Neural cell (in vitro differentiated cells): ENCODE measurements around the gene SKIL. TPM values are rescaled to one million over a fixed set of nuclear protein-coding genes. Genes with fewer than 3 reads are reported as not detected.

Experiments used
- H2AFZ ChIP-seq: fragments of 200-600, 300-800 bp; sonication (generic), shearing (Covaris generic); 2 replicates; pipeline ENCODE4 v1.6.0; 2014; ENCODE audit warnings: low read depth, mild to moderate bottlenecking, antibody characterized with exemption, low read length, moderate library complexity
- H3F3A ChIP-seq: fragments of 200-600 bp; shearing (Covaris generic); 2 replicates; pipeline ENCODE4 v1.6.1; 2016; ENCODE audit warnings: mild to moderate bottlenecking, moderate library complexity, mixed read lengths, antibody characterized with exemption, low read length; ENCODE audit not compliant: insufficient read depth, poor library complexity, severe bottlenecking
- H3K27ac ChIP-seq: fragments of 200-600, 300-800 bp; sonication (generic), shearing (Covaris generic); 2 replicates; pipeline ENCODE4 v1.5.1; 2014; ENCODE audit warnings: mild to moderate bottlenecking, low read length, moderate library complexity
- H3K27me3 ChIP-seq: fragments of 300-800, 200-600 bp; sonication (generic), shearing (Covaris generic); 2 replicates; pipeline ENCODE4 v1.6.0; 2014; ENCODE audit warnings: mild to moderate bottlenecking, low read depth, low read length, moderate library complexity; ENCODE audit not compliant: insufficient read depth
- H3K36me3 ChIP-seq: fragments of 300-800, 200-600 bp; sonication (generic), shearing (Covaris generic); 2 replicates; pipeline ENCODE4 v1.5.1; 2014; ENCODE audit warnings: mild to moderate bottlenecking, antibody characterized with exemption, low read length, moderate library complexity; ENCODE audit not compliant: insufficient read depth
- H3K4me2 ChIP-seq: fragments of 300-800, 200-600 bp; sonication (generic), shearing (Covaris generic); 2 replicates; pipeline ENCODE4 v1.6.0; 2014; ENCODE audit warnings: mild to moderate bottlenecking, low read length
- H3K4me3 ChIP-seq: fragments of 300-800, 200-600 bp; sonication (generic), shearing (Covaris generic); 2 replicates; pipeline ENCODE4 v1.5.1; 2014; ENCODE audit warnings: mild to moderate bottlenecking, low read length, moderate library complexity
- H3K79me2 ChIP-seq: fragments of 200-600 bp; shearing (Covaris generic); replicated peaks from 2 replicates; pipeline ENCODE4 v1.6.0; 2014; ENCODE audit warnings: mild to moderate bottlenecking, low read length, moderate library complexity; ENCODE audit not compliant: insufficient read depth
- H3K9ac ChIP-seq: fragments of 300-800, 200-600 bp; sonication (generic), shearing (Covaris generic); 2 replicates; pipeline ENCODE4 v1.6.1; 2016; ENCODE audit warnings: mild to moderate bottlenecking, low read length, mixed read lengths
- H3K9me2 ChIP-seq: fragments of 200-600 bp; shearing (Covaris generic); 2 replicates; pipeline ENCODE4 v1.6.1; 2016; ENCODE audit warnings: mild to moderate bottlenecking, low read length, mixed read lengths; ENCODE audit not compliant: insufficient read depth
- H3K9me3 ChIP-seq: fragments of 200-600, 300-800 bp; sonication (generic), shearing (Covaris generic); 2 replicates; pipeline ENCODE4 v1.6.1; 2016; ENCODE audit warnings: mild to moderate bottlenecking, mixed run types, low read length, moderate library complexity, mixed read lengths
- H4K20me1 ChIP-seq: fragments of 200-600 bp; shearing (Covaris generic); 2 replicates; pipeline ENCODE4 v1.6.1; 2016; ENCODE audit warnings: mild to moderate bottlenecking, mixed run types; ENCODE audit not compliant: insufficient read depth
- EP300 ChIP-seq: fragments of 450-650 bp; conservative IDR thresholded peaks from 2 replicates; pipeline ENCODE4 v1.6.1; 2014; ENCODE audit warnings: antibody characterized with exemption, mild to moderate bottlenecking, moderate library complexity; ENCODE audit not compliant: poor library complexity, severe bottlenecking
- EZH2 ChIP-seq: fragments of 200-600, 300-800 bp; shearing (Covaris generic), sonication (generic); IDR thresholded peaks from 2 replicates; pipeline ENCODE4 v1.6.1; 2014; ENCODE audit warnings: antibody characterized with exemption, low read length, borderline replicate concordance, mild to moderate bottlenecking; ENCODE audit not compliant: insufficient read depth, poor library complexity, severe bottlenecking
- MXI1 ChIP-seq: fragments of 450-650 bp; conservative IDR thresholded peaks from 2 replicates; pipeline ENCODE4 v1.6.1; 2014; ENCODE audit warnings: antibody characterized with exemption, mild to moderate bottlenecking; ENCODE audit not compliant: poor library complexity, severe bottlenecking
- POLR2AphosphoS5 ChIP-seq: IDR thresholded peaks from 2 replicates; pipeline ENCODE4 v1.6.1; 2012
- RAD21 ChIP-seq: fragments of 450-650 bp; conservative IDR thresholded peaks from 2 replicates; pipeline ENCODE4 v1.6.1; 2014; ENCODE audit warnings: antibody characterized with exemption, mild to moderate bottlenecking, moderate library complexity
- SMC3 ChIP-seq: fragments of 450-650 bp; conservative IDR thresholded peaks from 2 replicates; pipeline ENCODE4 v1.6.1; 2014; ENCODE audit warnings: antibody characterized with exemption, mild to moderate bottlenecking, moderate library complexity; ENCODE audit not compliant: poor library complexity
- TAF1 ChIP-seq: IDR thresholded peaks from 2 replicates; pipeline ENCODE4 v1.6.1; 2012; ENCODE audit warnings: low read depth
- polyA plus RNA-seq: library from polyadenylated mRNA; depleted of rRNA; stranded (reverse); fragments of >200 nt; gene quantifications from 2 replicates; pipeline ENCODE4 v1.2.3, GENCODE V29; 2014
- TF ChIP-seq, protein P1 (sequence below): IDR thresholded peaks from 2 replicates; pipeline ENCODE4 v1.6.1; 2012; ENCODE audit warnings: borderline replicate concordance
- TF ChIP-seq, protein P2 (sequence below): fragments of 450-650 bp; IDR thresholded peaks from 2 replicates; pipeline ENCODE4 v1.5.1; 2014; ENCODE audit warnings: antibody characterized with exemption, mild to moderate bottlenecking, moderate library complexity; ENCODE audit not compliant: poor library complexity, severe bottlenecking

Gene SKIL
- polyA plus RNA-seq, 1 donor from 2014 or later = 36.9 TPM

DNA sequence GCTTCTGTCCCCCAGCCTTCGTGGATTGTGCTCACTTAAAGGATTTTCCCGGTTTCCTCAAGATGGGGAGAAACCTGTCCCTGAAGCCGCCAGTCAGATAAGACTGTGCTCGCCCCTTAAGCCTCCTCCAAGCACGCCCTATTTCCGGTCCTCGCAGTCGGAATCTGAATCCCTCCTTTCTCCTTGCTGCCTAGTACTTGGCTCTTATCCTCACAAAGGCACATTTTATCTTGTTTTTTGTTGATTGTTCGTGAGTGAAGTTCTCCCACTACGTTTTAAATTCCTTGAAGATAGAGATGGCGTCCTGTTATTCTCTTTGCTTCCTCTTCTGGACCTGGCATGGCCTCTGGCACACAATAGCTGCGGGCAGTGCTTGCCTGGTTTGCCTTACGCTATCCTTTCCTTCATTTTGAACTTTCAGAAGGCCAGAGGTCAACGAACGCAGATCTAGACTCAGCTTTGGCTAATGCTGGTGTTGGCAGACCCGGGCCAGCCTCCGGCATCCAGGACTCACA lies 62.8 kb downstream of the SKIL start:
- Histone ChIP-seq H3K79me2 (no peaks in the 10 kb centered on the region), H3K9me3 (no peaks in the 10 kb centered on the region), H2AFZ (no peak overlapping the region), H3K4me3 (no peak overlapping the region), H3K27me3 (peaks cover 42% of the 10 kb centered on the region), H4K20me1 (no peaks in the 10 kb centered on the region), H3K9me2 (no peaks in the 10 kb centered on the region), H3F3A (no peaks in the 10 kb centered on the region), H3K4me2 (no peak overlapping the region), H3K36me3 (no peaks in the 10 kb centered on the region), H3K9ac (no peak overlapping the region), H3K27ac (no peak overlapping the region)
- TF ChIP-seq TAF1 (no peak), RAD21 (no peak), EP300 (no peak), SMC3 (no peak)

DNA sequence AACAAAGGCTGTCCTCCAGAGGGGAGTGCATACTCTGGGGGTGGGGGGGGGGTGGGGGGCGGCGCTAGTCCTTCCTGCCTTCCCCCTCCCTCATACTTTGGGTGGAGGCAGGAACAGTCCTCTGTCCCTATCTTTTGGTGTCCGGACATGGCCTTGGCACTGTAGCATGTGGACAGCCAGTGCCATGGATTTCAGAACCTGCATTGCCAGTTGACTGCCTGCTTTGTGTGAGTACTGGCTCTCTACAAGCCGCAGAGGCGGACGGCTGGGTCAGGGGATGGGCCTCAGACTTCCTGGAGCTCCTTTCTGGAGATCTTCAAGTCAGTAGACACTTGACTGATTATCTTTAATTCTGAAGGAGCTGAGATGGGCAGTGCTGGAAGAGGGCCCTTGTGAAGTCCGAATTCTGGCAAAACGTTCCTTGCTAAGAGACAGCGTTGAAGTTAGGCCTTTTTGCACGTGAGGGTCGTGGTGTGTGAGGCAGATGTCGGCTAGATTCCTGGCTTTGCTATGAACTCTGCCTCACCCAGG lies 63.7 kb downstream of the SKIL start:
- H4K20me1 ChIP-seq = no peaks in the 10 kb centered on the region
- no peak overlapping the region for H3K27ac ChIP-seq
- TF ChIP-seq TAF1 (no peak), POLR2AphosphoS5 (no peak), EP300 (no peak)
- TF ChIP-seq, protein P1, sequence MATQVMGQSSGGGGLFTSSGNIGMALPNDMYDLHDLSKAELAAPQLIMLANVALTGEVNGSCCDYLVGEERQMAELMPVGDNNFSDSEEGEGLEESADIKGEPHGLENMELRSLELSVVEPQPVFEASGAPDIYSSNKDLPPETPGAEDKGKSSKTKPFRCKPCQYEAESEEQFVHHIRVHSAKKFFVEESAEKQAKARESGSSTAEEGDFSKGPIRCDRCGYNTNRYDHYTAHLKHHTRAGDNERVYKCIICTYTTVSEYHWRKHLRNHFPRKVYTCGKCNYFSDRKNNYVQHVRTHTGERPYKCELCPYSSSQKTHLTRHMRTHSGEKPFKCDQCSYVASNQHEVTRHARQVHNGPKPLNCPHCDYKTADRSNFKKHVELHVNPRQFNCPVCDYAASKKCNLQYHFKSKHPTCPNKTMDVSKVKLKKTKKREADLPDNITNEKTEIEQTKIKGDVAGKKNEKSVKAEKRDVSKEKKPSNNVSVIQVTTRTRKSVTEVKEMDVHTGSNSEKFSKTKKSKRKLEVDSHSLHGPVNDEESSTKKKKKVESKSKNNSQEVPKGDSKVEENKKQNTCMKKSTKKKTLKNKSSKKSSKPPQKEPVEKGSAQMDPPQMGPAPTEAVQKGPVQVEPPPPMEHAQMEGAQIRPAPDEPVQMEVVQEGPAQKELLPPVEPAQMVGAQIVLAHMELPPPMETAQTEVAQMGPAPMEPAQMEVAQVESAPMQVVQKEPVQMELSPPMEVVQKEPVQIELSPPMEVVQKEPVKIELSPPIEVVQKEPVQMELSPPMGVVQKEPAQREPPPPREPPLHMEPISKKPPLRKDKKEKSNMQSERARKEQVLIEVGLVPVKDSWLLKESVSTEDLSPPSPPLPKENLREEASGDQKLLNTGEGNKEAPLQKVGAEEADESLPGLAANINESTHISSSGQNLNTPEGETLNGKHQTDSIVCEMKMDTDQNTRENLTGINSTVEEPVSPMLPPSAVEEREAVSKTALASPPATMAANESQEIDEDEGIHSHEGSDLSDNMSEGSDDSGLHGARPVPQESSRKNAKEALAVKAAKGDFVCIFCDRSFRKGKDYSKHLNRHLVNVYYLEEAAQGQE = no peak
- H3K9ac ChIP-seq = no peak overlapping the region
- peaks cover 42% of the 10 kb centered on the region for H3K27me3 ChIP-seq
- no peaks in the 10 kb centered on the region for H3K79me2 ChIP-seq
- H3F3A ChIP-seq = no peaks in the 10 kb centered on the region
- H3K36me3 ChIP-seq = no peaks in the 10 kb centered on the region
- no peaks in the 10 kb centered on the region for H3K9me3 ChIP-seq
- no peak overlapping the region for H3K4me3 ChIP-seq
- no peak overlapping the region for H3K4me2 ChIP-seq
- no peaks in the 10 kb centered on the region for H3K9me2 ChIP-seq
- no peak overlapping the region for H2AFZ ChIP-seq

DNA sequence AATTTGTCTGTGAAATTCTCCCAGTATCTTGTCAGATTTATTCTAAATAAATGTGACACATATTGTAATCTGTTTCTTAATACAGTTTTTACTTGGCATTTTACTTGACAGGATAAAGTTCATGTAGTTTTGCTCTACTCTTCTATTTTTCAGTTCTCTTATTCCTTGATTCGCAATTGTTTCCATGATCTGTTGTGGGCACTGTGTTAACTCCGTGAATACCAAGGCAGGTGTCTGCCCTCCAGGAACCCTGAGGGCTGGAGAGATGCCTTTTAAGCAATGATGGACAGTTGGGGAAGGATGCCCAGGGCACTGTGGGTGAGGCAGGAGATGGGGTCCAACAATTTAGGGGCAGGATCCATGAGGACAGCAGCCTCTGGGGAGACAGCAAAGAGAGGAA lies 64.2 kb downstream of the SKIL start:
- Histone ChIP-seq H3K9me2 (no peaks in the 10 kb centered on the region), H3K9ac (no peak overlapping the region), H4K20me1 (no peaks in the 10 kb centered on the region), H3K79me2 (no peaks in the 10 kb centered on the region), H3K9me3 (no peaks in the 10 kb centered on the region), H3F3A (no peaks in the 10 kb centered on the region), H3K4me3 (no peak overlapping the region), H3K27me3 (peaks cover 41% of the 10 kb centered on the region), H3K27ac (no peak overlapping the region), H3K36me3 (no peaks in the 10 kb centered on the region), H3K4me2 (no peak overlapping the region), H2AFZ (no peak overlapping the region)
- TF ChIP-seq TAF1 = no peak
- TF ChIP-seq RAD21 = no peak
- no peak for TF ChIP-seq EZH2
- TF ChIP-seq, protein P2, sequence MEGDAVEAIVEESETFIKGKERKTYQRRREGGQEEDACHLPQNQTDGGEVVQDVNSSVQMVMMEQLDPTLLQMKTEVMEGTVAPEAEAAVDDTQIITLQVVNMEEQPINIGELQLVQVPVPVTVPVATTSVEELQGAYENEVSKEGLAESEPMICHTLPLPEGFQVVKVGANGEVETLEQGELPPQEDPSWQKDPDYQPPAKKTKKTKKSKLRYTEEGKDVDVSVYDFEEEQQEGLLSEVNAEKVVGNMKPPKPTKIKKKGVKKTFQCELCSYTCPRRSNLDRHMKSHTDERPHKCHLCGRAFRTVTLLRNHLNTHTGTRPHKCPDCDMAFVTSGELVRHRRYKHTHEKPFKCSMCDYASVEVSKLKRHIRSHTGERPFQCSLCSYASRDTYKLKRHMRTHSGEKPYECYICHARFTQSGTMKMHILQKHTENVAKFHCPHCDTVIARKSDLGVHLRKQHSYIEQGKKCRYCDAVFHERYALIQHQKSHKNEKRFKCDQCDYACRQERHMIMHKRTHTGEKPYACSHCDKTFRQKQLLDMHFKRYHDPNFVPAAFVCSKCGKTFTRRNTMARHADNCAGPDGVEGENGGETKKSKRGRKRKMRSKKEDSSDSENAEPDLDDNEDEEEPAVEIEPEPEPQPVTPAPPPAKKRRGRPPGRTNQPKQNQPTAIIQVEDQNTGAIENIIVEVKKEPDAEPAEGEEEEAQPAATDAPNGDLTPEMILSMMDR = no peak
- no peak for TF ChIP-seq SMC3
- TF ChIP-seq, protein P1 = no peak
- no peak for TF ChIP-seq EP300
- TF ChIP-seq POLR2AphosphoS5 = no peak
- TF ChIP-seq MXI1 = no peak
